Activated CD4-positive, alpha-beta T cell treated with anti-CD3 and anti-CD28 coated beads, Interleukin-2, Interleukin-4, amounts not matched to agents 100 ng/mL and 50 ng/mL, durations not matched to agents 16 hours and 8 hours (primary cell): Measurements from ENCODE around the gene GABRP.
"Not testable (repeated sequence)": the region's sequence is repeated elsewhere in the genome, so short reads cannot be mapped to it uniquely, and the experiment has no call there.

Experiments used
- DNase-seq: peaks from one replicate; pipeline ENCODE4 v3.0.0-alpha.2; 2020; ENCODE audit warnings: low spot score

Gene GABRP

DNA sequence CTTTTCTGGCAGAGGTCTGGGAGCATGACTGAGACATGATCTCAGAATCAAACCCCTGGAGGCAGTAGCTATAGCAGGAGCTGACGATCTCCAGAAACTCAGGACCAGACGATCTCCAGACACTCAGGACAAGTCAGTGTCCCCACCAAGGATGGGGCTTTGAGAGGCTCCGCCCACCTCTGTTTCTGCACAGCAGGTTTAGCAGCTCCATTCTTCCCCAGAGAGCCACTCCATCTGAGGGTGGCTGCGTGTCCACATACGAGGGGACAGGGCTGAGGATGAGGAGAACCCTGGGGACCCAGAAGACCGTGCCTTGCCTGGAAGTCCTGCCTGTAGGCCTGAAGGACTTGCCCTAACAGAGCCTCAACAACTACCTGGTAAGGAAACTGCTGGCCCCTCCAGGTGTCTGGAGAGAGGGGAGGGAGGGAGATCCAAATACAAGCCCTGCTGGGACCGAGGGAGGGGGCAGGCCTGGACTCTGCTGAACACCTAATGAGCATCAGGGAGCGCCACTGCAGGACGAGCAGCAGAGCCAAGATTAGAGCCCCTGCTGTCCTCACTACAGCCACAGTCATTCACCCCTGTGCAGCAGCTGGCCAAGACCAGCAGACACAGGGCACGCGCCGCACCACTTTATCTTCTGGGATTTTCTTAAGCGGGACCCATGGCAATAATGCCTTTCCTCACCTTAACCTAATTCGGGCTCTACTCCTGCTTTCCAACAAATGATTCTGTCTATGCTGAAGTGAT, at the start of gene GABRP:
Gene GABRP, plus strand, starts transcription at position 228 of the 750 bp plus-strand sequence. CDS start 4,891 bp downstream, outside the sequence.
- DNase-seq = no peak

DNA sequence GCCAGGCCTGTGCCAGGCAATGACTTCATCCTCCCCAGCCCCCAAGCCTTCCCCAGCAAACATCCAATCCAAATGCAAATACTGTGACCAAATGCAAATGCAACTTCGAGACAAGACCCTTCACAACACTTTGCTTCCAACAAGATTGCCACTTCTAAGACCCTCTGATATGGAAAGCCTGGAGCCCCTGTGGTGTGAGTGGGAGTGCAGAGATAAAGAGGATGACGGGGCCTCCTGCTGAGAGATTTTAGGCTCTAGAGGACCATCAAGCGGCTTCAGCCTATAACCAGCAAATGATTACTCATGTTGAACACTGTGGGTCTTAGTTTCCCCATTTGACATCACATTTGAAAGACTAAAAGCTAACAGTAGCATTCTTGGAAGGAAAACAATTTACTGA, 46.6 kb upstream of the GABRP start:
- DNase-seq = no peak

DNA sequence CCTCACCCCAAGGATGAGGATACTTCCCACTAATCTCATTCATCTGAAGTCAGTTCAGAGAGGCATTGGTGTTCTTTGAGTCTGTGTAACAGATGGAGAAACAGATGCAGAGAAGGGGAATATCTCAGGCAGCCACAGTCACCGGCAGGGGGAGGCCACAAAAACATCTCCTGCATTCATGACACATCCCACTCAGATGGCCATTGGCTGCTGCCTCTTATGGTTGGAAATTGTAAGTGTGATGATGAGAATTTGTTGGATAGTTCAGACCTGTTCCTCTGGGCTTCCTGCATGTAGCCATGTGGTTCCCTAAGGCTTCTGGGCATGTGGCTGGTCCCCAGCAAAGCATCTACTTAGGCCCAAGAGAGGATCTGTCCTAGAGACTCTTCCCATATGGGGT, 45.9 kb upstream of the GABRP start:
- DNase-seq = no peak

GRCh38 chr5:170738840-170739239, 44.7 kb upstream of the GABRP start:
- DNase-seq = no peak

DNA sequence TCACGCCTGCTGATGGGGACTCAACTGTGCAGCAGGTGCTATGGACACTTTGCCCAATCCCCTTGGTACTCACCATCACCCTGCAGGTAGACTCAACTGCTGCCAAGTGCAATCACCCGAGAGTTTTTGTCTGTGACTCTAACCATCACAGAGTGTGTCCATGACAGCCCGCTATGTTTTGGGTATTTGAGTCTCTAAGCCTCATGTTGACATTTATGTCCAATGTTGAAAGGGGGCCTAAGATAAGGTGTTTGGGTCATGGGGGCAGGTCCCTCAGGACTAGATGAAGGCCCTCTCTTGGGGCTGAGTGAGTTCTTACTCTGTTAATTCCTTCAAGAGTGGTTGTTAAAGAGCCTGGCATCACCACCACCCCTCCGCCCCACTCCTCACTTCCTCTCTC, 44.1 kb upstream of the GABRP start:
- DNase-seq = no peak

DNA sequence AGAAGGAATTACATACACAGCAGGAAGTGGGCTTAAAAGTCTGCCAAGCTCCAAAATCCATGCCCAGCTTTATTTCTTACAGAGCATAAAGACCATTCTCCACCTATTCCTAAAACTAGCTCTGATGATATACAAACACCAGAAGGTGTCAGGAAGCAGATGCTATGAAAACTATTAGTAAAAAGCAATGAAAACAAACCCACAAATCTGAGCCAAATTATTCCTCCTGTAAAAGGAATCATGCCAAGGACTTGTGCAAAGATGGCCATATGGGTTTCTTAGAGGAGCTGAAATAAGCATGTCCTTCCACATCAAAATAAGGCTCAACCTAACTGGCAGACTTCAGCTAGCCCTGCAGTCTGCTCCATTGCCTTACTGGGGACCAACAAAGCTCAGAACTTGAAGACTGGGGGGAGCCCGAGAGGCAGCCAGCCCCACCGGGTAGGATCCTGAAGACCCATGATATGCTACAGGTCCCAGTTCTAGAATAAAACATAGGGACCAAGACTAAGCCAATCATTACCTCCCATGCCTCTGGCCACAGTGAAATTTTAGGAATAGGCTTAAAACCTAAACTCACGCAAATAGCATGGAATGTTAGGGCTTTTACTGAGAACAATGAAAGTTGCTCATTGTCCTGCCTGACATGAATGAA, 42.8 kb upstream of the GABRP start:
- DNase-seq = no peak

DNA sequence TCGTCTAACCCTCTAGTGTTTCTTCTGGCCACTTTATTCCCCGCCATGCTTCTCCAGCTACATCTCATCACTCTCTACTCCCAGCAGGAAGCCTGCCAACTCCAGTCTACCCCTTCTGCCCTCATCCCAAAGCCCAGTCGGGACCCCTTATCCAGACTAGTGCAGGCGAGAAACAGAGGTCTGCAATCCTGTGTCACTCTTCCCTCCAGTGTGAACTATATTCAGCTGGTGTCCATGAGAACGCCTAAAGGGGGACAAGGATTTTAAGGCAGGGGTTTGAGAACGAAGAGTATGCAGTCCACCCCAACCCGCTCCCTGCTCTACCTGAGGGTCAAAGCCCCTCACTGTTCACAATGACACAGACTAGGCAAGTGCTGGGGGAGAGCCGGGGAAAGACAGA, 41.7 kb upstream of the GABRP start:
- no peak for DNase-seq

DNA sequence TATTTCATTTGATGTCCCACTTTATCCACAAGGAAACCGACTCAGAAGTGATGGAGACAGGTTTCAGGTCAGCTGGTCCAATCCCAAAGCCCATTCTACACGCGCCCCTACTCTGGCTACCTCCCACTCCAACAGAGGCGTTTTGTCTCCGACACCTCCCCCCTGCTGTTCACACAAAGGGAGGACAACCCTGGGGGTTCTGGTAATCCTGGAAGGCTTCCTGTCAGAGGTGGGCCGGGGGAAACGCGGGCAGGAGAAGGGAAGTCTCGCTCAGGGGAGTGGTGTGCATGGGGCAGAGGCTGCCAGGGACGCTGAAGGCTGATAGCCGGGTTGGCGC, 39.7 kb upstream of the GABRP start:
- DNase-seq = no peak

DNA sequence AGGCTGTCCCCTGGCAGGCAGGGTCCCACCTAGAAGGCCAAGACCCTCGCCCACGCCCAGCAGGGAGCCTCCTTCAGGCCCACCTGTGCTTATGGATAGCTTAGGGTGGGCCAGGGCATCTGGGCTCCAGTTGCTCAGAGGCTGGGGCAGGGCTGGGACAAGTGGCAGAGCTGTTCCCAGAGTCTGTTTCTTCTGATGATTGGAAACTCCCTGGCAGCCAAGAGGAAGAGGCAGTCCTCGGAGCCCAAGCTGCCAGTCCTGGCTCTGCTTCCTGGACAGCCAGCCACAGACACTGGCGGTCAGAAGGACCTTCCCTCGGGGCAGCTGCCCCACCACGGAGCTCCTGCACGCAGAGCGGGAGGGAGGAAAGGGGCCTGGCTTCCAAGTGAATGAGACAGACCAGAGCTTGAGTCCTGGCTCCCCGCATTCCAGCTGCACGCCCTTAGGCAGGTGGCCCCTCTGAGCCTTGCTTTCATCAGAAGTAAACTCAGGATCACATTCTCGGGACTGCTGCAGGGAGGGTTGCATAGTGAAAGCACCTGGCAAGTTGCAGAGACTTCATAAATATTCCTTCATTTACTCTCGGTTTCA, 37.9 kb upstream of the GABRP start:
- DNase-seq = no peak

GRCh38 chr5:170746075-170746960, 37.2 kb upstream of the GABRP start:
- DNase-seq = no peak

GRCh38 chr5:170746961-170747340, 36.6 kb upstream of the GABRP start:
- no peak for DNase-seq

GRCh38 chr5:170747357-170747756, 36.2 kb upstream of the GABRP start:
- DNase-seq = no peak

GRCh38 chr5:170747851-170748250, 35.7 kb upstream of the GABRP start:
- no peak for DNase-seq

GRCh38 chr5:170748951-170749471, 34.5 kb upstream of the GABRP start:
- DNase-seq = no peak

DNA sequence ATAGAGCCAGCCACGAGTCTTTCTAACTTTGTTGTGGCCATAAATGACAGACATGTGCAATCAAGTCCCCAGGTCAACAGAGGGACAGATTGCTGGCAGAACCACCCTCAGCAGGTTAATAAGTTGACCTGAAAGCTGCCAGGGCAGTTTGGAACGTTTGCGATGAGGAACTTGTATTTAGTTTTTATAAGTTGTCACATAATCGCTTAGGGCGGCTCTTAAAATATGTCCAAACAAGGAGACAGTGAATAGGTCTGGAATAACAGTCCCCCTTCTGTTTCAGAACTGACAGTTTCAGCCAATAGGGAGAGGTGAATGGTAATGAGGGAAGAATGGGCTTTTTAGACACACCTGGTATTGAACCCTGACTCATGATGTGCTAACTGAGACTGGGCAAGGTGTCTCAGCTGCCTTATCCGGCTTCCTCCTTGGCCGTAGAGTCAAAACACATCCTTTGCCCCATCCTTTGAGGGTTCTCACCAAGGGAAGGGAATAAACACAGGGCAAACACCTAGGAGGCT, 33.6 kb upstream of the GABRP start:
- no peak for DNase-seq

- no peak for DNase-seq
These were observed 32.7 kb upstream of the GABRP start for GRCh38 chr5:170750791-170751190.

DNA sequence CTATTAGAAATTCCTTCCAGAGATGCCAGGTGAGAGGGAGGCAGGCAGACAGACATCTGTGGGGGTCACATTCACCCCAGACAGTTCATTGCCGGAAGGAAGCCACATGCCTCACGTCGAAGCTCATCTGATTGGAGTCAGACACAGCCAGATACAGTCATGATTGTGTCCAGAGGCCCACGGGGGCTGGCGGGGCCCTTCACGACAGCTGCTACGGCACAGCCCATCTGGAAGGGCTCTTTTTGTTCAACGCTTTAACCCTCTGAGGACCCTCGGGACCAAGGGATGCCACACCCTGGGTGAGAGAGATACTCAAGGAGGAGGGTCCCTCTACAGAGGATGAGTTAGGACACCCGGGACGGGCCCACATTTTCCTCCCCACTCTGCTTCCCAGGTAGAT, 31.9 kb upstream of the GABRP start:
- no peak for DNase-seq

DNA sequence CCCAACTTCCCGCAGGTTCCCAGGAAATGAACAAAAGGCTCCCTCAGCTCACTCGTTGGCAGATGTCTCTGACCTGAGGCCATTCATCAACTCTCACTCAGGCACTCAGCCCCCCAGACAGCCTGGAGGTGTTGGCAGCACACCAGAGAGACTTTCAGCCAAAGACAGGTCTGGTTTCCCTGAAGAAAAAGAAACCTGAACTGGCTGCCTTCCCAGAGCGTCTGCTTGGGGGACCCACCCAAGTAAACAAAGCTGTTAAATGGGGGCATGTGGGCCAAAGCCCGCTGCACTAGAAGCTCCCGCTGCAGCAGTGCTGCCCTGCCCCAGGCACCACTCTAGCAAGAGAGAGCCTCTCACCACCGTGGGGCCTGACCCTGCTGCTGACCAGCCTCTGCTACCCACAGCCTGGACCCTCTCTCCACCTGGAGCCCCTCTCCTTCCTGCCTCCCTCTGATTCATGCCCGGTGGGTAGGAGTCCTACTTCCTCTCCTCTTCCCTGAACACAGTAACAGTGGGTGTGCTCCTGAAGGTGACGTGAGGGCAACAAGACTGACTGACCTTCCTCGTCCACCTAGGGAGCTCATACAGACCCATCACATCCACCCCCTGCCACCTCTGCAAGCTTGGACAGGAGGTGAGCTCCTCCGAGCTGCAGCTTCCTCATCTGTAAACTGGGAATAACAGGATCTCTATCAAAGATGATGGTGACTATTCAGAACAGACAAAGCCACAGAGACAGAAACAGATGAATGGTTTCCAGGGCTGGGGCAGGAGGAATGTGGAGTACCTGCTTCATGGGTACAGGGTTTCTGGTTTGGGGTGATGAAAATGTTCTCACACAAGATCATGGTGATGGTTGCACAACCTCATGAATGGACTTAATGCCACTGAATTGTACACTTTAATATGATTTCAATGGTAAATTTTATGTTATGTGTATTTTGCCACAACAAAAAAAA, 31.0 kb upstream of the GABRP start:
- no peak for DNase-seq

GRCh38 chr5:170753311-170753710, 30.2 kb upstream of the GABRP start:
- no peak for DNase-seq

DNA sequence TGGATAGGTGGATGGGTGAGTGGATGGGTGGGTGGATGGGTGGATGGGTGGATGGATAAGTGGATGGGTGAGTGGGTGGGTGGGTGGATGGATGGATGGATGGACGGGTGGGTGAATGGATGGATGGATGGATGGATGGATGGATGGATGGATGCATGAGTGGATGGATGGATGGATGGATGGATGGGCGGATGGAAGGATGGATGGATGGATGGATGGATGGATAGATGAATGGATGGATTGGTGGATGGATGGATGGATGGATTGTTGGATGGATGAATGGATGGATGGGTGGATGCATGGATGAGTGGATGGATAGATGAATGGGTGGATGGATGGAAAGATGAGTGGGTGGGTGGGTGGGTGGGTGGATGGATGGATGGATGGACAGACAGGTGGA, 29.0 kb upstream of the GABRP start:
- not testable (repeated sequence) for DNase-seq
